NB4 (cell line): Measurements from ENCODE around the gene GLI3.

ENCODE experiments used
- DNase-seq: peaks from one replicate; pipeline ENCODE4 v3.0.0; 2010; ENCODE audit warnings: low read depth
- H3K4me3 ChIP-seq: one replicate; pipeline ENCODE4 v1.5.1; 2011; ENCODE audit warnings: mild to moderate bottlenecking, low read depth, low read length, moderate library complexity
- CTCF ChIP-seq: IDR thresholded peaks from one replicate; pipeline ENCODE4 v1.5.1; 2012; ENCODE audit warnings: low read depth, low read length
- MAX ChIP-seq: IDR thresholded peaks from 2 replicates; pipeline ENCODE4 v1.6.1; 2011; ENCODE audit warnings: low read depth, low read length
- MYC ChIP-seq: IDR thresholded peaks from 2 replicates; pipeline ENCODE4 v1.6.1; 2011; ENCODE audit warnings: low read depth, low read length
- POLR2A ChIP-seq: IDR thresholded peaks from 2 replicates; pipeline ENCODE4 v1.6.1; 2011; ENCODE audit warnings: mild to moderate bottlenecking; ENCODE audit not compliant: insufficient read length; ENCODE audit errors: extremely low read depth

GLI3 gene

DNA sequence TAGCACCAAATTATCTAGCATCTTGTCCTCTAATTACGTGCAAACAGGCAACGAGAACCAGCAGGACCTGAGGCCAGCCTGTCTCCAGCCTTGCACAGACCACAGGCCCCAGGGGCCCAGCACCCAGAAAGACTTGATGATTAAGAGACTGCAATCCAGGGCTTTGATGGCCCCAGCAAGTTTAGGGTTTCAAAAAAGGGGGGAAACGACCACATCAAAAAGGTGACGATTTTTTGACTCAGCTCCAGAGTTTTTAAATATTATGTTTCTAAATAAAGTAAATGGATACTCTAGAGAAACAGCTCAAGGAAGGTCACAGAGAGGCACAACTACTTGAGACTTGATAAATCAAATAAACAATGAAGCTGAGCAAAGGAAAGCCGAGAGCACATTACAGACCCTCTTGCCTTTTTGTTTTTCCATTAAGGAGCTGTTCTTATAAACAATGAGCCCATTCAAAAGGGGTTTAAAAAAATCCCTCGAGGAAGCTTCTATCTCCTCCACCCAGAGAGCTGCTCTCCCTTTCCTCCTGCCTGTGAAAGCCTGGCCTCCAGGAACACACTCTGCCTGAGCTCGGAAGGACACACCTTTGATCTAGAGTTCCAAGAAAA is 44.1 kb downstream of the GLI3 start:
- TF ChIP-seq MAX (no peak), POLR2A (no peak), CTCF (no peak), MYC (no peak)
- no peak for DNase-seq

GRCh38 chr7:42192066-42192465 is 44.9 kb downstream of the GLI3 start:
- no peak overlapping the region for H3K4me3 ChIP-seq
- DNase-seq: no peak
- no peak for TF ChIP-seq POLR2A
- no peak for TF ChIP-seq MYC
- TF ChIP-seq CTCF: no peak
- no peak for TF ChIP-seq MAX

More for the DNA sequence above, 44.1 kb downstream of the GLI3 start:
- H3K4me3 ChIP-seq: no peak overlapping the region

GRCh38 chr7:42189535-42189934 is 47.5 kb downstream of the GLI3 start:
- TF ChIP-seq POLR2A (no peak), CTCF (no peak), MYC (no peak), MAX (no peak)
- DNase-seq: no peak
- H3K4me3 ChIP-seq: no peak overlapping the region

GRCh38 chr7:42186151-42186550 is 50.9 kb downstream of the GLI3 start:
- H3K4me3 ChIP-seq: no peak overlapping the region
- peak; percentile 15 for DNase-seq
- no peak for TF ChIP-seq POLR2A
- TF ChIP-seq CTCF: peak; percentile 87

- H3K4me3 ChIP-seq: no peak overlapping the region
- TF ChIP-seq CTCF: no peak
- TF ChIP-seq MYC: no peak
- TF ChIP-seq POLR2A: no peak
- no peak for TF ChIP-seq MAX
- DNase-seq: no peak
These were observed 51.3 kb downstream of the GLI3 start for GRCh38 chr7:42185726-42186125.

- TF ChIP-seq MYC (no peak), MAX (no peak), CTCF (no peak), POLR2A (no peak)
- no peak overlapping the region for H3K4me3 ChIP-seq
- DNase-seq: no peak
These were observed 53.5 kb downstream of the GLI3 start for GRCh38 chr7:42183547-42183946.
